Common myeloid progenitor, CD34-positive (primary cell): ENCODE data around the gene ADRA2C.

ENCODE experiments used
- CTCF ChIA-PET: fragments of 350-600 bp; sonication (Branson Sonifier 250); formaldehyde crosslinking; loops from one replicate; lab custom pipeline; 2021; ENCODE audit warnings: antibody characterized with exemption; lab: Charles Lee
- POLR2A ChIA-PET: fragments of 350-600 bp; sonication (Branson Sonifier 250); formaldehyde crosslinking; loops from one replicate; lab custom pipeline; 2021; ENCODE audit warnings: antibody characterized with exemption; lab: Charles Lee
- DNase-seq, 3 donors: peaks; one replicate each; pipeline versions ENCODE4 v3.0.0 to v3.0.0-alpha.2; 2013
- H3K27ac ChIP-seq, 2 experiments: 1 replicate in 1 of 2; 2 replicates in 1 of 2; pipeline ENCODE4 v1.7.0; 2013; ENCODE audit warnings: inconsistent platforms in 2 of 2, low read length in 2 of 2, mild to moderate bottlenecking in 2 of 2, low read depth in 1 of 2, moderate library complexity in 1 of 2; ENCODE audit not compliant: severe bottlenecking in 2 of 2, insufficient read depth in 1 of 2, poor library complexity in 1 of 2
- H3K27me3 ChIP-seq, 5 experiments: replicated peaks in 2 of 5; 1 replicate in 3 of 5; 2 replicates in 2 of 5; pipeline versions ENCODE4 v1.6.1 to v1.7.0; 2013; ENCODE audit warnings: low read length in 4 of 5, mild to moderate bottlenecking in 2 of 5, moderate library complexity in 2 of 5, inconsistent platforms in 1 of 5; ENCODE audit not compliant: insufficient read depth in 5 of 5, control insufficient read depth in 4 of 5
- H3K36me3 ChIP-seq, 4 experiments: 1 replicate in 2 of 4; 2 replicates in 2 of 4; pipeline versions ENCODE4 v1.6.1 to v1.7.0; 2013; ENCODE audit warnings: low read length in 3 of 4, control low read depth in 1 of 4, mild to moderate bottlenecking in 1 of 4; ENCODE audit not compliant: control insufficient read depth in 4 of 4, insufficient read depth in 4 of 4
- H3K4me1 ChIP-seq, 4 experiments: 1 replicate in 3 of 4; 2 replicates in 1 of 4; pipeline versions ENCODE4 v1.6.1 to v1.7.1; 2013; ENCODE audit warnings: low read length in 3 of 4, mild to moderate bottlenecking in 3 of 4, control low read depth in 1 of 4, inconsistent platforms in 1 of 4, moderate library complexity in 1 of 4; ENCODE audit not compliant: control insufficient read depth in 4 of 4, insufficient read depth in 4 of 4; ENCODE audit errors: control extremely low read depth in 1 of 4
- H3K4me3 ChIP-seq, 7 experiments: 1 replicate in 4 of 7; 2 replicates in 3 of 7; pipeline versions ENCODE4 v1.5.1 to v1.7.0; 2013; ENCODE audit warnings: mild to moderate bottlenecking in 7 of 7, low read length in 6 of 7, moderate library complexity in 6 of 7, inconsistent platforms in 2 of 7, low read depth in 2 of 7, control low read depth in 1 of 7; ENCODE audit not compliant: insufficient read depth in 4 of 7, control insufficient read depth in 1 of 7; ENCODE audit errors: extremely low read depth in 1 of 7
- H3K9me3 ChIP-seq, 5 experiments: 1 replicate in 4 of 5; 2 replicates in 1 of 5; pipeline versions ENCODE4 v1.6.1 to v1.7.1; 2013; ENCODE audit warnings: low read length in 4 of 5, mild to moderate bottlenecking in 2 of 5, inconsistent platforms in 1 of 5, low read depth in 1 of 5, moderate library complexity in 1 of 5; ENCODE audit not compliant: control insufficient read depth in 4 of 5, insufficient read depth in 2 of 5; ENCODE audit errors: control extremely low read depth in 1 of 5
- WGBS: methylation state at CpG from one replicate; pipeline ENCODE4 v1.1.5; 2013; ENCODE audit not compliant: insufficient coverage; 5-methylcytosine and 5-hydroxymethylcytosine counted together

ADRA2C gene

GRCh38 chr4:3772632-3773031, 6.4 kb downstream of the ADRA2C start:
- peaks cover 0 to 2% (median 0%) of the 10 kb centered on the region in 4 experiments for H3K4me1 ChIP-seq
- peaks cover 0 to 91% (median 14%) of the 10 kb centered on the region in 5 experiments for H3K27me3 ChIP-seq
- no peaks in the 10 kb centered on the region for H3K36me3 ChIP-seq
- H3K4me3 ChIP-seq, result no peak overlapping the region
- POLR2A ChIA-PET, result no interaction called here
- 94% methylated on average over 6 of the region's 8 CpGs for WGBS
- H3K27ac ChIP-seq, result no peak overlapping the region
- no peak for DNase-seq
- H3K9me3 ChIP-seq, result no peaks in the 10 kb centered on the region
- CTCF ChIA-PET, result no interaction called here

- POLR2A ChIA-PET, result no interaction called here
- H3K4me1 ChIP-seq, result no peaks in the 10 kb centered on the region
- H3K4me3 ChIP-seq, result no peak overlapping the region
- peaks cover 0 to 90% (median 11%) of the 10 kb centered on the region in 5 experiments for H3K27me3 ChIP-seq
- no peaks in the 10 kb centered on the region for H3K9me3 ChIP-seq
- H3K36me3 ChIP-seq, result no peaks in the 10 kb centered on the region
- DNase-seq, result no peak
- WGBS, result 90% methylated on average over 17 of the region's 17 CpGs
- H3K27ac ChIP-seq, result no peak overlapping the region
- CTCF ChIA-PET, result no interaction called here
These were observed 7.4 kb downstream of the ADRA2C start for GRCh38 chr4:3773552-3774001.

- Histone ChIP-seq H3K4me3 (no peak overlapping the region), H3K4me1 (no peaks in the 10 kb centered on the region), H3K36me3 (no peaks in the 10 kb centered on the region), H3K27ac (no peak overlapping the region), H3K27me3 (peaks cover 0 to 85% (median 11%) of the 10 kb centered on the region in 5 experiments), H3K9me3 (no peaks in the 10 kb centered on the region)
- ChIA-PET CTCF (interaction anchor here (0.9 kb wide), 1 partner anchor 13 kb away, joined by 3 read pairs; no protein-coding TSS in a partner anchor), POLR2A (no interaction called here)
- 93% methylated on average over 17 of the region's 19 CpGs for WGBS
- DNase-seq, result no peak
These were observed 8.2 kb downstream of the ADRA2C start for GRCh38 chr4:3774253-3774883.

GRCh38 chr4:3775005-3775404, 8.8 kb downstream of the ADRA2C start:
- no peak overlapping the region for H3K27ac ChIP-seq
- no peaks in the 10 kb centered on the region for H3K9me3 ChIP-seq
- no peaks in the 10 kb centered on the region for H3K4me1 ChIP-seq
- WGBS, result 67% methylated on average over 16 of the region's 16 CpGs
- H3K27me3 ChIP-seq, result peaks cover 0 to 78% (median 11%) of the 10 kb centered on the region in 5 experiments
- no peak overlapping the region for H3K4me3 ChIP-seq
- CTCF ChIA-PET, result interaction anchor here (0.9 kb wide), 1 partner anchor 12 kb away, joined by 3 read pairs; no protein-coding TSS in a partner anchor
- DNase-seq, result no peak
- POLR2A ChIA-PET, result no interaction called here
- H3K36me3 ChIP-seq, result no peaks in the 10 kb centered on the region

- DNase-seq, result no peak
- ChIA-PET POLR2A (no interaction called here), CTCF (no interaction called here)
These were observed 9.4 kb downstream of the ADRA2C start for GRCh38 chr4:3775576-3775975.

GRCh38 chr4:3776166-3777032, 10.2 kb downstream of the ADRA2C start:
- 89% methylated on average over 20 of the region's 22 CpGs for WGBS
- Histone ChIP-seq H3K4me1 (no peaks in the 10 kb centered on the region), H3K27me3 (peaks cover 0 to 64% (median 3%) of the 10 kb centered on the region in 5 experiments), H3K9me3 (peaks cover 0 to 2% (median 0%) of the 10 kb centered on the region in 5 experiments), H3K36me3 (no peaks in the 10 kb centered on the region), H3K4me3 (no peak overlapping the region), H3K27ac (no peak overlapping the region)
- CTCF ChIA-PET, result no interaction called here
- no peak for DNase-seq
- POLR2A ChIA-PET, result no interaction called here

More at GRCh38 chr4:3775576-3775975, 9.4 kb downstream of the ADRA2C start:
- Histone ChIP-seq H3K4me3 (no peak overlapping the region), H3K27ac (no peak overlapping the region), H3K4me1 (no peaks in the 10 kb centered on the region), H3K9me3 (no peaks in the 10 kb centered on the region), H3K36me3 (no peaks in the 10 kb centered on the region), H3K27me3 (peaks cover 0 to 73% (median 7%) of the 10 kb centered on the region in 5 experiments)
- 90% methylated on average over 1 of the region's 4 CpGs for WGBS

- no peak for DNase-seq
- H3K4me3 ChIP-seq, result no peak overlapping the region
- no peak overlapping the region for H3K27ac ChIP-seq
- H3K9me3 ChIP-seq, result peaks cover 0 to 3% (median 2%) of the 10 kb centered on the region in 5 experiments
- POLR2A ChIA-PET, result no interaction called here
- WGBS, result 92% methylated on average over 4 of the region's 5 CpGs
- no peaks in the 10 kb centered on the region for H3K36me3 ChIP-seq
- H3K4me1 ChIP-seq, result no peaks in the 10 kb centered on the region
- peaks cover 0 to 63% (median 3%) of the 10 kb centered on the region in 5 experiments for H3K27me3 ChIP-seq
- CTCF ChIA-PET, result no interaction called here
These were observed 10.8 kb downstream of the ADRA2C start for GRCh38 chr4:3777033-3777390.
